Jurkat, Clone E6-1 (cell line): Measurements from ENCODE around the gene CEP41.

ENCODE experiments used
- DNase-seq: peaks from one replicate; pipeline ENCODE4 v3.0.0-alpha.2; 2011; ENCODE audit warnings: low read depth, low spot score
- H3K4me3 ChIP-seq: 2 replicates; pipeline ENCODE4 v1.5.1; 2011; ENCODE audit warnings: mild to moderate bottlenecking, low read length, control low read depth, moderate library complexity

CEP41 gene

GRCh38 chr7:130345136-130345535 is 95.7 kb downstream of the CEP41 start:
- no peak for DNase-seq

GRCh38 chr7:130344271-130344866 is 96.4 kb downstream of the CEP41 start, which contains the start of gene CPA5:
Gene CPA5 (plus strand): TSS chr7:130344816. CDS start chr7:130346486, 1,670 bp downstream.
- DNase-seq: no peak
- H3K4me3 ChIP-seq: no peak within 1 kb of the TSS

More at GRCh38 chr7:130345136-130345535, 95.7 kb downstream of the CEP41 start:
- H3K4me3 ChIP-seq: no peak overlapping the region
